ENCODE data around the gene TNP2.
"Not testable (repeated sequence)": the region's sequence is repeated elsewhere in the genome, so short reads cannot be mapped to it uniquely, and the experiment has no call there.

TNP2 gene

GRCh38 chr16:11291091-11291703 is 22.1 kb upstream of the TNP2 start:
- no peak overlapping the region for H3K27ac Mint-ChIP-seq
- H3K9me3 Mint-ChIP-seq: no peaks in the 10 kb centered on the region
- no peaks in the 10 kb centered on the region for H3K27me3 Mint-ChIP-seq
- H3K36me3 Mint-ChIP-seq: no peaks in the 10 kb centered on the region
- H3K4me3 Mint-ChIP-seq: no peak overlapping the region
- no peaks in the 10 kb centered on the region for H3K4me1 Mint-ChIP-seq

- H3K36me3 Mint-ChIP-seq: no peaks in the 10 kb centered on the region
- no peaks in the 10 kb centered on the region for H3K9me3 Mint-ChIP-seq
- no peaks in the 10 kb centered on the region for H3K4me1 Mint-ChIP-seq
- H3K27ac Mint-ChIP-seq: peak overlapping the region; percentile 37
- no peak overlapping the region for H3K4me3 Mint-ChIP-seq
- H3K27me3 Mint-ChIP-seq: no peaks in the 10 kb centered on the region
These were observed 21.2 kb upstream of the TNP2 start for GRCh38 chr16:11290102-11290893.

GRCh38 chr16:11289696-11290095 is 20.6 kb upstream of the TNP2 start:
- not testable (repeated sequence) for H3K27ac Mint-ChIP-seq, H3K27me3 Mint-ChIP-seq, H3K9me3 Mint-ChIP-seq, H3K4me1 Mint-ChIP-seq, H3K36me3 Mint-ChIP-seq, H3K4me3 Mint-ChIP-seq

GRCh38 chr16:11289202-11289601 is 20.1 kb upstream of the TNP2 start:
- Mint-ChIP-seq H3K36me3 (no peaks in the 10 kb centered on the region), H3K27ac (no peak overlapping the region), H3K4me1 (no peaks in the 10 kb centered on the region), H3K9me3 (no peaks in the 10 kb centered on the region), H3K27me3 (no peaks in the 10 kb centered on the region), H3K4me3 (no peak overlapping the region)

- no peaks in the 10 kb centered on the region for H3K9me3 Mint-ChIP-seq
- no peaks in the 10 kb centered on the region for H3K4me1 Mint-ChIP-seq
- no peak overlapping the region for H3K4me3 Mint-ChIP-seq
- no peaks in the 10 kb centered on the region for H3K36me3 Mint-ChIP-seq
- no peak overlapping the region for H3K27ac Mint-ChIP-seq
- no peaks in the 10 kb centered on the region for H3K27me3 Mint-ChIP-seq
These were observed 16.7 kb upstream of the TNP2 start for GRCh38 chr16:11285842-11286241.

- H3K27me3 Mint-ChIP-seq: no peaks in the 10 kb centered on the region
- no peaks in the 10 kb centered on the region for H3K4me1 Mint-ChIP-seq
- no peak overlapping the region for H3K27ac Mint-ChIP-seq
- no peaks in the 10 kb centered on the region for H3K9me3 Mint-ChIP-seq
- H3K4me3 Mint-ChIP-seq: no peak overlapping the region
- H3K36me3 Mint-ChIP-seq: no peaks in the 10 kb centered on the region
These were observed 14.7 kb upstream of the TNP2 start for GRCh38 chr16:11283820-11284248.

GRCh38 chr16:11280616-11281522 is 11.7 kb upstream of the TNP2 start, which contains the start of gene PRM1:
Gene PRM1, minus strand, starts transcription at chr16:11281330. Its CDS starts 92 bp downstream, at chr16:11281238.
- H3K27me3 Mint-ChIP-seq: no peaks in the 10 kb centered on the region
- peak within 1 kb of the TSS; percentile 35 for H3K27ac Mint-ChIP-seq
- no peaks in the 10 kb centered on the region for H3K36me3 Mint-ChIP-seq
- no peaks in the 10 kb centered on the region for H3K9me3 Mint-ChIP-seq
- H3K4me1 Mint-ChIP-seq: no peaks in the 10 kb centered on the region
- H3K4me3 Mint-ChIP-seq: no peak within 1 kb of the TSS

- no peak overlapping the region for H3K27ac Mint-ChIP-seq
- H3K4me1 Mint-ChIP-seq: no peaks in the 10 kb centered on the region
- no peaks in the 10 kb centered on the region for H3K9me3 Mint-ChIP-seq
- no peaks in the 10 kb centered on the region for H3K36me3 Mint-ChIP-seq
- no peaks in the 10 kb centered on the region for H3K27me3 Mint-ChIP-seq
- H3K4me3 Mint-ChIP-seq: no peak overlapping the region
These were observed 9.8 kb upstream of the TNP2 start for GRCh38 chr16:11278681-11279628.

GRCh38 chr16:11277607-11278337 is 8.6 kb upstream of the TNP2 start:
- H3K27me3 Mint-ChIP-seq: no peaks in the 10 kb centered on the region
- no peaks in the 10 kb centered on the region for H3K36me3 Mint-ChIP-seq
- H3K4me1 Mint-ChIP-seq: no peaks in the 10 kb centered on the region
- no peak overlapping the region for H3K4me3 Mint-ChIP-seq
- H3K9me3 Mint-ChIP-seq: no peaks in the 10 kb centered on the region
- no peak overlapping the region for H3K27ac Mint-ChIP-seq

- peak overlapping the region; percentile 48 for H3K27ac Mint-ChIP-seq
- no peaks in the 10 kb centered on the region for H3K9me3 Mint-ChIP-seq
- no peaks in the 10 kb centered on the region for H3K4me1 Mint-ChIP-seq
- no peak overlapping the region for H3K4me3 Mint-ChIP-seq
- no peaks in the 10 kb centered on the region for H3K27me3 Mint-ChIP-seq
- no peaks in the 10 kb centered on the region for H3K36me3 Mint-ChIP-seq
These were observed 7.9 kb upstream of the TNP2 start for GRCh38 chr16:11276896-11277593.

GRCh38 chr16:11276143-11276895 is 7.2 kb upstream of the TNP2 start, which contains the start of gene PRM2:
Gene PRM2, minus strand, starts transcription at chr16:11276480. Its CDS starts 110 bp downstream, at chr16:11276370.
- no peaks in the 10 kb centered on the region for H3K27me3 Mint-ChIP-seq
- no peaks in the 10 kb centered on the region for H3K9me3 Mint-ChIP-seq
- H3K4me3 Mint-ChIP-seq: no peak within 1 kb of the TSS
- H3K36me3 Mint-ChIP-seq: no peaks in the 10 kb centered on the region
- no peaks in the 10 kb centered on the region for H3K4me1 Mint-ChIP-seq
- peak within 1 kb of the TSS; percentile 48 for H3K27ac Mint-ChIP-seq

GRCh38 chr16:11274964-11275363 is 5.8 kb upstream of the TNP2 start:
- Mint-ChIP-seq H3K9me3 (no peaks in the 10 kb centered on the region), H3K36me3 (no peaks in the 10 kb centered on the region), H3K4me3 (no peak overlapping the region), H3K27ac (no peak overlapping the region), H3K4me1 (no peaks in the 10 kb centered on the region), H3K27me3 (no peaks in the 10 kb centered on the region)

GRCh38 chr16:11273721-11274324 is 4.7 kb upstream of the TNP2 start:
- H3K9me3 Mint-ChIP-seq: no peaks in the 10 kb centered on the region

More at GRCh38 chr16:11273721-11274324, 4.7 kb upstream of the TNP2 start:
- Mint-ChIP-seq H3K36me3 (no peaks in the 10 kb centered on the region), H3K27me3 (no peaks in the 10 kb centered on the region), H3K27ac (no peak overlapping the region), H3K4me1 (no peaks in the 10 kb centered on the region), H3K4me3 (no peak overlapping the region)

Measured in activated naive CD4-positive, alpha-beta T cell treated with anti-CD3 and anti-CD28 coated beads, Interleukin-2, amount 50 U/mL, for 24 hours (primary cell).